ENCODE measurements around the gene USP48. TPM values are rescaled to one million over a fixed set of nuclear protein-coding genes. Genes with fewer than 3 reads are reported as not detected.

The USP48 gene
- total RNA-seq, 1 experiment from 2014 or later: 34.2 TPM

DNA sequence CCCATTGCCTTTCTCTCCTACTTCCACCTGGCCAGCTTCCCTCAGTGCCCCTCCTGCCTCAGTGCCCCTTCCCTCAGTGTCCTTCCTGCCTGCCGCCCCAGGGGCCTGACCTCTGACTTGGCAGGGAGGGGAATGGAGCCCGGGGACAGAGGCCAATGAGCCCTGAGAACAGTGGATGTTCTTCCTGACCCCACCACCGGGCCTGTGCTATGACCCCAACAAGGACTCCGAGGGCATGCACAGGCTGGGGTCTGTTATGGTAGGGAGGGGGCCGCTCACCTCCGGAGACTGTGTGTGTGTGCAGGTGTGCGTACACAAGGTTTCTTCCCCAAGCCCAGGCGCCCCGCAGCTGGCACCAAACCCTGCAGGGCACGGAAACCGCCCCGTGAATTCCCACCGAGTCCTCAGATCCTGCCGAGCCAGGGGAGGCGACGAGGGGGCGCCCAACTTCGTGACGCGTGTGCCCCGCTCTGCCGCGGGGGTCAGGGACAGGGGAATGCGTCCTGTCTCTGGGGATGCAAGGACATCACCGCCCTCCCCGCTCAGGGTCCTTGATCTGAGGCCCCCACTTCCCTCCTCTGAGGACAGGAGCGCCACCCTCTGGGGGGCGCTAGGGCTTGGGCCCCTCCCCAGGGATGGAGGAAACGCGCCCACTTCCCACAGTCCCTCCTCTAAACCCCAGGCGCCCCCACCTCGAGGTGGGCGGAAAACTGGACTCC is 114.6 kb downstream of the USP48 start:
- no peak for DNase-seq (ENCODE audit: low read depth)

- DNase-seq (ENCODE audit: low read depth): no peak
These were observed 115.4 kb downstream of the USP48 start for GRCh38 chr1:21667348-21668231.

DNA sequence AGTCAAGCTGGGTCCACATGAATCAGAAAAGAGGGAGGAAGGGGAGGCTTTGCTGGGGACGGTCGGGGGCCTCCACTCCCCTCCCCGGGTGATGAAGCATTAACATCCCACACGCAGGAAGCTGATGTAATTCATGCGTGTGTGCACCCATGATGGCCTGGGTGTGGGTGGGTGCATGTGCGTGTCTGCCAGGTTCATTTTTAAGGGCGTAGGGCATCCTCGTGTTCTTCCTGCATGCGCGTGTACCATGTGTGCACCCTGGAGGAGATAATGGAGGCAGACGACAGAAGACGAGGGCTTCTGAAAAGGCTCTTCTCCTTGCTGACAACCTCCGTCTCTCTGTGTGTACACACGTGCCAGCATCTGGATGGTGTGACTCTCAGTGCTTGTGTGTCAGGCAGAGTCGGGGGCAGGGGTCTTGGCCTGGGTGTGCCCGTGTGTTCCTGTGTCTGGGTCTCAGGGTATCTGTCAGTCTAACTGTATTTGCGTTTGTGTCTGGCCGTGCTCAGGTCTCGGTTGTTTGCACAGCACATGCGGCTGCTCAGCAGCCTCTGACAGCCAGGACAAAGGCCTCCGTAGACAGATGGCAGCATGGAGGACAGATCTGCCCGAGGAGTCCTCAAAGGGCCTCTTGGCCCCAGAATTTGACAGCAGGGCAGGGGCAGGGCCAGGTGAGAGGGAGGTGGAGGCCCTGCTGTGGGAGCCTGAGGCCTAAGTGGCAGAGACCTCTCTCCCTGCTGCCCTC is 116.2 kb downstream of the USP48 start:
- DNase-seq (ENCODE audit: low read depth): no peak

DNA sequence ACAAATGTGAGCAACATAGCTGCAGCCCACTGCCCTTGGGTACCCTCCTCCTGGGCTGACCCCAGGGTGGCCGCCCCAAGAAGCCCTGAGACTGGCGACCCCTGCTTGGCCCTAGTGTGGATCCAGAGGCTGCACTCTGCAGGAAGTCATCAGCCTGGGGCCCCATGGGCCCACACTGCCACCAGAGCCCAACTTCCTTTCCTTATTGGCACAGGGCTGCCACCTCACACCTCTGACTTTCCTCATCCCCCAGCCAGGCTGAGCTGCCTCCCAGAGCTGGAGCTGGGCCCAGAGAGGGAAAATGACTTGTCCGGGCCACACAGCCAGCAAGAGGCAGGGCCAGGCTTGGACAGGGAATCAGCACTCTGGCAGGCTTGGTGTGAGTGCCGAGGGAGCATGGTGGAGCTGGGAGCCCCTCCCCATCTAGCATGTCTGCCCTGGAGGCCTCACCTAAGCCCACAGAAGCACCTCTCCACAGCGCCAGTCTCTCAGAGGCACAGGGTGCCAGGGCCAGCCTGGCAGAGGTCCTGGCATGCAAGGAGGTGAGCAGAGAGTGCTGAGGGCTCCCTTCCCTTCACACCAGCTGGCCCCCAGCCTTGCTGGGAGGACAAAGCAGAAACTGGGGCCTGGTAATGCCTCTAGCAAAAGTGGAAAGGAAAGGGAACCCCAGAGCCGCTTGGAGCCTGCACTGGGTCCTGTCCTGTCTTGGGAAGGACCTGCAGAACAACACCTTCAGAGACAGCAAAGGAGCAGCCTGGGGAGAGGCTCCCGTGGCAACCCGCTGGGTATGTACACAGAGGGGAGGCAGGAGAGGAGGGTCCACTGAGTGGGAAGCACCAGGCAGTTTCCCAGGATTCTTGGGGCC is 117.0 kb downstream of the USP48 start:
- DNase-seq (ENCODE audit: low read depth): peak; percentile 54

DNA sequence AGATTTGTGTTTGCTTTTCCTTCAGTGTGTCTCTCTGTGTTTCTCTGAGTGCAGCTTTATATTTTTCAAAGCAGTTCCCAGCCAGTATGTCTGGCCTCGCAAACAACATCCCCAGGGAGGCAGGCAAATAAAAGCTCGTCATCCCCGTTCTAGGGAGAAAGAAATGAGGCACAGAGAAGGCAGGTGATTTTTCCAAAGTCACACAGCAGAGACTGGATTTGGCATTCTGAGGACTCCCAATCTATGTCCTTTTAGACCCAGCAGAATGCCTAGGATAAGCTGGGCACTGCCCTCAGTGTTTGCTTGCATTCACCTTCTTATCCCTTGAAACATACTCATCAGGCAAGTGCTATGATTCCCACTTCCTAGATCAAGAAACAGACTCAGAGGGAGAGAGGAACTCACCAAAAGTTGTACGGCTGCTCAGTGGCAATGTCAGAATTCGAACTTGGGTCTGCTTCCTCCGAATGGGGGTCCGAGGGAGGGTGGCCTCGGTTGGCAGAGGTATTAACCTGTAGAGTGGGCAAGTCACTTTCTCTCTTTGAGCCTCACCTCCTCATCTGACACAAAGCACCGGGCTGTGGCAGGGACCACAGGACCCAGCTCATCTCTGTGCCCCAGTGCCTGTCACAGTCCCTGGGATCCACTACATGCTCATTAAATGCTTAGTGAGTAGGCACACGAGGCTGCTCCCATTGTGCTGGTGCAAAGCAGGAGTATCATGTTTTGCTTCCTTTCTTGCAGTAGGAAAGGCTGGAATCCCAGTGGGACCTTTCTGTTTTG is 118.0 kb downstream of the USP48 start:
- no peak for DNase-seq (ENCODE audit: low read depth)

GRCh38 chr1:21663951-21664805 is 118.8 kb downstream of the USP48 start:
- no peak for DNase-seq (ENCODE audit: low read depth)

DNA sequence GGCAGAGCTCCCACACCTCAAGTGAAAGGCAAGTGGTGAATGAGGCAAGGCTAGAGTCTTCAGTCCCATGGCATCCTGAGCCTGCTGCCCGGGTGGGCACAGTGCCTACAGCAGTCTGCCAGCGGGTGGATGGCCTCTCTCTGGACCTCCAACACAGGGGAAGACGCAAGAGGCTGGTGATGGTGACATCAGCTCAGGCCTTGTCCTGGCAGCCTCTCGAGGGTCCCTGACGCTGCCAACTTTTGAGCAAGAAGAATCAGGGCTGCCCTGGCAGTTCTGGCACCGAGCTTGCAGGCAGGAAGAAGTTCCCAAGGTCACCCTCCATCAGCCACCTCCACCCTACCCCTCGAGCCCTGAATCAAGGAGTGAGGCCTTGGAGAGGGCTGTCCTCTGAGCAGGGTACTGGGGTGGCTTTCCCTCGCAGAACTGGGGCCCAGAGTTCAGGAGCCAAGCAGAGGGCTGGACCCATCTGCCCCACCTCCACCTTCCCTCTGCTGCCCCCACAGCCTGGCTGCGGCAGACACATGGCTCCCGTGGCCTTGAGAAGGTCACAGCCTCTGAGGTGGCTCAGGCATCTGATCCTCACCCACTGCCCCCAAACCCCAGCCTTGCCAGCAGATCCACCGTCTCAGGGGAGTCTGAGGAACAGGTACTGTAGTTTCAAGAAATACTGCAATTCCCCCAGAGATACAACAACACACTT is 119.5 kb downstream of the USP48 start:
- no peak for DNase-seq (ENCODE audit: low read depth)

GRCh38 chr1:21662426-21663247 is 120.3 kb downstream of the USP48 start:
- DNase-seq (ENCODE audit: low read depth): no peak

GRCh38 chr1:21661886-21662285 is 121.1 kb downstream of the USP48 start:
- no peak for DNase-seq (ENCODE audit: low read depth)

DNA sequence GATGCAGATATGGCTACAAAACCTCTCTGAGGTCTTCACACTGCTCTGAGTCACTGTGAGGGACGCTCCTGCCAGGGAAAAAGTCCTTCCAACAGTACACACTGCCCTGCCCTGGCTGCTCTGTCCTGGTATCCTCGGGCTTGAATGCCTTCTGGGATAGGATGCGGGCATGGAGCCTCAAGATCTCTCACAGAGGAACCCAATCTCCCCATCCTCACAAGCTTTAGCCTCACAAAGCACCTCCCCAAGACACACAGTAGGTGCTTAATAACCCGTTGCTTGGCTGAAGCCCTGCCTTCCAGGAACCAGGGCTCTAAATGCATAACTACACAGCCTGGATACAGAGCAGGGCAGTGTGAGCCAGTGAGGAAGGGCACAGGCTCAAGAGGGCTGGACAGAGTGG is 123.0 kb downstream of the USP48 start:
- no peak for DNase-seq (ENCODE audit: low read depth)

- peak; percentile 55 for DNase-seq (ENCODE audit: low read depth)
These were observed 123.6 kb downstream of the USP48 start for GRCh38 chr1:21659099-21659923.

DNA sequence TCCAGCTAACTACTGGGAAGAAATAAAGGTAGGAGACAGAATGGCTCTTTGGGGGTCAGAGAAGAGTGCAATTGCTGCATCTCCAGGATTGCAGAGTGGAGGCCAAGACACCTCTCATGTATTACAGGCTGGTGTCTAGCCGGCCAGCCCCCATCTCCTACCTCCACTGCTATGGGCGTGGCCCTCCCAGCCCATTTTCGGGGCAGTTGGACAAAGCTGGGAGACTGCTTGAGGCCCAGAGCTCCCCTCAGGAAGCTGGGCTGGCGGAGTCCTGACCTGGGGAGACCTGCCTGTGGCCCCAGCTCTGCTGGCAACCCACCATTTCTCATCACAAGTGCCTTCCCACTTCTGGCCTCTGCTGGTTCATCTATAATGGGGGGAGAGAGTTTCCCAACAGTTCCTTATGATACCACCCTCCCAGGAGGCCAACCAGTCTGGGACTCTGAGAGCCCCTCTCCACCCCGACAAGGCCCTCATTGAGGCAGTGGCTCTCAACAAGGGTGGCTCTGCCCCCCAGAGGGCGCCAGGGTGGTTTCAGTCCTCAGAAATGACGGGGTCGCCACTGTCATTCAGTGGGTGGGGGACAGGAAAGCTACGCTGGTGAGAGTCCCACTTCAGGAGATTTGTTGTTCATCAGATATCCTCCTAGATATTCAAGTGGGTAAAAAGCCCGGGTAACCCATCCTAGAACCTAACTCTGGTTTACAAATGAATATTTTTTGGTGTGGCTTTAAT is 125.3 kb downstream of the USP48 start:
- DNase-seq (ENCODE audit: low read depth): no peak

GRCh38 chr1:21655748-21656147 is 127.2 kb downstream of the USP48 start:
- DNase-seq (ENCODE audit: low read depth): peak; percentile 73

- DNase-seq (ENCODE audit: low read depth): no peak
These were observed 127.7 kb downstream of the USP48 start for GRCh38 chr1:21655259-21655658.

DNA sequence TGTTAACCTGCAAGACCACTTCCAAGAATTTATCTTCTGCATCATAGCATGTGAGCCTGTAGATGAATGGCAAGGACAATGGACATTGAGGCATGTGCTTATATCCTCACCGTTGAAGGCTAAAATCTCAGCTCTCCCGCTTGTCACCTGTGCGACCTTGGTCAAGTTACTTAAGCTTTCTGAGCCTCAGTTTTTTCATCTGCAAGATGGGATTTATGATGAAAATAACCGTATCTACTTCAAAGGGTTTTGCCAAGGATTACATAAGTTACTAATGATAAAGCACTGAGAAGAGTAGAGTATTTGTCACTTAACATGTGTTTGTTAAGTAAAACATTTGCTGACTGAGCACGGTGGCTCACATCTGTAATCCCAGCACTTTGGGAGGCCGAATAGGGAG is 128.7 kb downstream of the USP48 start:
- no peak for DNase-seq (ENCODE audit: low read depth)

- no peak for DNase-seq (ENCODE audit: low read depth)
These were observed 129.2 kb downstream of the USP48 start for GRCh38 chr1:21653744-21654100.

All from M059J (cell line).